GM12801 (cell line): Measurements from ENCODE around the gene CC2D1A.

Source experiments
- TF ChIP-seq, protein P1 (sequence below): IDR thresholded peaks from one replicate; pipeline ENCODE4 v1.5.1; 2011; ENCODE audit warnings: control low read depth; ENCODE audit not compliant: insufficient read length; ENCODE audit errors: extremely low read depth

Gene CC2D1A

GRCh38 chr19:13864046-13864666 is 41.8 kb upstream of the CC2D1A start:
- TF ChIP-seq, protein P1, sequence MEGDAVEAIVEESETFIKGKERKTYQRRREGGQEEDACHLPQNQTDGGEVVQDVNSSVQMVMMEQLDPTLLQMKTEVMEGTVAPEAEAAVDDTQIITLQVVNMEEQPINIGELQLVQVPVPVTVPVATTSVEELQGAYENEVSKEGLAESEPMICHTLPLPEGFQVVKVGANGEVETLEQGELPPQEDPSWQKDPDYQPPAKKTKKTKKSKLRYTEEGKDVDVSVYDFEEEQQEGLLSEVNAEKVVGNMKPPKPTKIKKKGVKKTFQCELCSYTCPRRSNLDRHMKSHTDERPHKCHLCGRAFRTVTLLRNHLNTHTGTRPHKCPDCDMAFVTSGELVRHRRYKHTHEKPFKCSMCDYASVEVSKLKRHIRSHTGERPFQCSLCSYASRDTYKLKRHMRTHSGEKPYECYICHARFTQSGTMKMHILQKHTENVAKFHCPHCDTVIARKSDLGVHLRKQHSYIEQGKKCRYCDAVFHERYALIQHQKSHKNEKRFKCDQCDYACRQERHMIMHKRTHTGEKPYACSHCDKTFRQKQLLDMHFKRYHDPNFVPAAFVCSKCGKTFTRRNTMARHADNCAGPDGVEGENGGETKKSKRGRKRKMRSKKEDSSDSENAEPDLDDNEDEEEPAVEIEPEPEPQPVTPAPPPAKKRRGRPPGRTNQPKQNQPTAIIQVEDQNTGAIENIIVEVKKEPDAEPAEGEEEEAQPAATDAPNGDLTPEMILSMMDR: no peak

GRCh38 chr19:13864667-13865570 is 41.1 kb upstream of the CC2D1A start:
- TF ChIP-seq, protein P1: no peak

DNA sequence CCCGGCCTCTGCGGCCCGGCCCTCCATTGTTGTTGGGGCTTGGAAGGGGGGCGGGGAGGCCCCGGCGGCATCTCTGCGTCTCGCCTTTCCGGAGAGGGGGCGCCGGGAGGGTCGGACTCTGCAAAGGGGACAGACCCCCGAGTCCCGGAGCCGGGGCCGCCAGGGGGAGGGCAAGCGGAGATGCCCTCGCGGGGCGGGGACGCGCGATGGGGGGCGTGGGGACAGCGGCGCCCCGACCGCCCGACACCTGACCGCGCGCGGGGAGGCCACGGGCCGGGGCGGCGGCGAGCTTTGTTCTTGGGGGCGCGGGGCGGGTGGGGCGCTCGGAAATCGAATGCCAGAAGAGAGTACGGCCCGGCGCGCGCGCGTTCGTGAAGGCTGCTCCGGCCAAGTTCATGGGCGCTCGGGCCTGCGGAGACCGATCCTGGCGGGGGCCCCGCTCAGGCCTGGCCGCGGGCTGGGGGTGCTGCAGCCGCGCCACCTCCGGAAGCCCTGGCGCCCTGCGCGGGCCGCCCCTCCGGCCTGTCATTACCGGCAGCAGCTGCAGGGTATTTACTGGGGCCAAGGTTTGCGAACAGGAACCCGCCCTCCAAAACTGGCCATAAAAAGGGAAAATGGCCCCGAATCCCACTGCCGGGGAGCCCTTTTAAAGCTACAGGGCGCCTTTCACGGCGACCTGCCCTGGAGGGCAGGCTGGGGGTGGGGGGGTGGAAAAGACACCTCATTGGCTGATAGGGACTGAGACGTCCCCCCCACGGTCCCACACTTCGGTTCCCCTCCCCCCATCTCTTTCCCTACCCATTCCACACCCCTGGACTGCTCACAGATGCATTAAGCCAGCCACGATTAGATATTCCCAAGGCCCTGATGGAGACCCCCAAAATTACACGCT is 40.2 kb upstream of the CC2D1A start:
- TF ChIP-seq, protein P1: no peak

DNA sequence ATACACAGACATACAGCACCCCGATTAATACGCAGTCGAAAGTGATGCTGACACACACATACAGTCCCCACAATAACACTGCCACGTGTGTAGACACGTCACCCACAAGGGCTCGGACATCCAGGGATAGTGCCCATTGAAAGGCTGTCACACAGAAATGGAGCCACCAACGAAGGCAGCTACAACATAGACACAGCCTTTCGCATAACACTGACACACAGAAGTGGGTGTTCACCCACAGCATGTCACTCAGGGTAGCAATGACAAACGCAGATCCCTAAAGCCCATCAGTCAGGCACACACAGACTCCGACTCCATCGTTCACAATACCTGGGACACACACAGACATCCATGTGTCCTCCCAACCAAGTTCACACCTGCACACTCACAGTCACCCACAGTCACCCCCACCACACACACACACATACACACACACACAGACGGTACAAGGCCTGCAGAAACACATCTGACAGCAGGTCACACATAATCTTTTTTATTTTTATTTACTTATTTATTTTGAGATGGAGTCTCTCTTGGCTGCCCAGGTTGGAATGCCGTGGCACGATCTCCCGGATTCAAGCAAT is 39.4 kb upstream of the CC2D1A start:
- TF ChIP-seq, protein P1: no peak

- TF ChIP-seq, protein P1: no peak
Measured at GRCh38 chr19:13868663-13869062, 37.3 kb upstream of the CC2D1A start.

GRCh38 chr19:13869281-13869680 is 36.7 kb upstream of the CC2D1A start:
- TF ChIP-seq, protein P1: no peak
